HG02610 (cell line): ENCODE data around the gene NEUROD1.
"Not testable (repeated sequence)": the region's sequence is repeated elsewhere in the genome, so short reads cannot be mapped to it uniquely, and the experiment has no call there.

Experiments used
- ATAC-seq: cut with Tn5 transposase; IDR thresholded peaks from one replicate; pipeline ENCODE4 v1.9.1; 2021; ENCODE audit warnings: mild to moderate bottlenecking, moderate library complexity; ENCODE audit not compliant: unreplicated experiment

The NEUROD1 gene

GRCh38 chr2:181680055-181680936, at the start of gene NEUROD1:
NEUROD1 (minus strand) TSS chr2:181680517; CDS start chr2:181678860, 1,657 bp downstream.
- ATAC-seq, result no peak

DNA sequence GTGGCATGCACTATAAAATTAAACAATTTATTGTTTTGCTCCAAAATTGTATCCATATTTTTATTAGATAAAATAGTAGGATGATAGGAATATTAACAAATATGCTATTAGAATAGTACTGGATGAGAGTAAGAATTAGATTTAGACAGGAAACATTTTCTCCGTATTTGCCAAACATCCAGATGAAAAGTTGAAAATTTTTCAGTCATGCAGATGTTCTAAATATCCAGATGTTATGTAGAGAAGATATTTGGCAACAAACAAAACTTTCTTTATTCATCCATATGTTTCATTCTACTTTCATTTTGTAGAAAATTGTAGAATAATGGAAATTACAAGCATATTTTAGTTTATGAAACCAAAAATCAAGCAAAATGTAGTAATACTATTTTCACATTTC, 45.2 kb upstream of the NEUROD1 start:
- ATAC-seq, result no peak

GRCh38 chr2:181724662-181725061, 44.3 kb upstream of the NEUROD1 start:
- no peak for ATAC-seq

DNA sequence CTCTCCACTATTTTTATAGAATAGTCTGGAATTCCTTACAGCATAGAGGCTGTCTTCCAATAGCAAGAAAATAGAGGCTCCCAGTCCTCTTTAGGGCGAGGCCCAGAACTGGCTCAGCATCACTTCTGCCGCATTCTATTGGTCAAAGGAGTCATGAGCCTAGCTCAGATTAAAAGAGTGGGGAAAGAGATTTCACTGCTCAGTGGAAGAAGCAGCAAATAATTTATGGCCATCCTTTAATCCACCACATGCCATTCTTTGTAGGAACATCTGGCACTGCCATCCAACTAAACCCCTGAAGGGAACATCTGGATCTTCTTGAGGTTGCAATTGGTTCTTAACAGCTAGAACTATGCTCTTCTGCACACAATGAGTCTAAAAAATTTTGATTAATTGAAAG, 43.4 kb upstream of the NEUROD1 start:
- ATAC-seq, result no peak

GRCh38 chr2:181715033-181715630, 34.8 kb upstream of the NEUROD1 start:
- ATAC-seq, result peak; percentile 90

DNA sequence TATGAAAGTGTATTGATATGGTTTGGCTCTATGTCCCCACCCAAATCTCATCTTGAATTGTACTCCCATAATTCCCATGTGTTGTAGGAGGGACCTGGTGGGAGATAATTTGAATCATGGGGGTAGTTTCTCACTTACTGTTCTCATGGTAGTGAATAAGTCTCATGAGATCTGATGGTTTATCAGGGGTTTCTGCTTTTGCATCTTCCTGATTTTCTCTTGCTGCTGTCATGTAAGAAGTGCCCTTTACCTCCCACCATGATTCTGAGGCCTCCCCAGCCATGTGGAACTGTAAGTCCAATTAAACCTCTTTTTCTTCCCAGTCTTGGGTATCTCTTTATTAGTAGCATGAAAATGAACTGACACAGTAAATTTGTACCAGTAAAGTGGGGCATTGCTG, 30.7 kb upstream of the NEUROD1 start:
- not testable (repeated sequence) for ATAC-seq

DNA sequence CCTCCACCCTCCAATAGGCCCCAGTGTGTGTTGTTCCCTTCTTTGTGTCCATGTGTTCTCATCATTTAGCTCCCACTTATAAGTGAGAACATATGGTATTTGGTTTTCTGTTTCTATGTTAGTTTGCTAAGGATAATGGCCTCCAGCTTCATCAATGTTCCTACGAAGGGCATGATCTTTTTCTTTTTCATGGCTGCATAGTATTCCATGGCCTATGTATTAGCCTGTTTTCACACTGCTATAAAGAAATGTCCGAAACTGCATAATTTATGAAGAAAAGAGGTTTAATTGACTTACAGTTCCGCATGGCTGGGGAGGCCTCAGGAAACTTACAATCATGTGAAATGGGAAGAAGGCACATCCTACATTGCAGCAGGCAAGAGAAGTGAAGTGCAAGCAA, 22.2 kb upstream of the NEUROD1 start:
- not testable (repeated sequence) for ATAC-seq

- no peak for ATAC-seq
Observed at GRCh38 chr2:181698223-181698622, 17.9 kb upstream of the NEUROD1 start.

DNA sequence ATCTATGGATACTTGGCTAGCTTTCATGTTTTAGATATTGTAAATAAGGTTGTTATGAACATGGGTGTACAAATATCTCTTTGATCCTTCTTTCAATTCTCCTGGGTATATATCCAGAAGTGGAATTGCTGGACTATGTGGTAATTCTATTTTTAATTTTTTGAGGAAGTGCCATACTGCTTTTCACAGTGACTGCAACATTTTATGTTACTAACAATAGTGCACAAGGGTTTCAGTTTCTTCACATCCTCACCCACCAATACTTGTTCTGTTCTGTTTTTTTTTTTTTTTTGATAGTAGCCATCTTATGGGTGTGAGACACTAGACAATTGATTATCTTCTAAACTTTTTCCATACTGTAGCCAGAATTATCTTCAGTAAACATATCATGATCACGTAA, 17.3 kb upstream of the NEUROD1 start:
- no peak for ATAC-seq

- ATAC-seq, result no peak
Observed at GRCh38 chr2:181697126-181697525, 16.8 kb upstream of the NEUROD1 start.

- no peak for ATAC-seq
Observed at GRCh38 chr2:181694271-181694670, 14.0 kb upstream of the NEUROD1 start.

DNA sequence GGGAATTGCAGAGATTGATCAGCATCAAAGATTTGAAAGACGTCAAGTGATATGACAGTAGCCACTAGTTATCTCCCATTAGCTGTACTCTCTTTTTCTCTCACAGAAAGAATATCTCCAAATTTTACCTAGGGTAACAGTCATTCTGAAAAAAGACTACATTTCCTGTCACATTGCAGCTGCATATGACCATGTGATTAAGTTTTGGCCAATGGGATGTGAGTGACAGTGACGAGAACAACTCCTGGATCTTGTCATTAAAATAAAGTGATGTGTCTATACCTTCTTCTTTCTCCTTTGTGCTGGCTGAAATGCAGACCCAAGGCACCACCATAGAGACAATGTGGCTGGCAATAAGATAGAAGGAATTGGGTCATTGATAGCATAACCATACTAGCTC, 10.5 kb upstream of the NEUROD1 start:
- ATAC-seq, result no peak

DNA sequence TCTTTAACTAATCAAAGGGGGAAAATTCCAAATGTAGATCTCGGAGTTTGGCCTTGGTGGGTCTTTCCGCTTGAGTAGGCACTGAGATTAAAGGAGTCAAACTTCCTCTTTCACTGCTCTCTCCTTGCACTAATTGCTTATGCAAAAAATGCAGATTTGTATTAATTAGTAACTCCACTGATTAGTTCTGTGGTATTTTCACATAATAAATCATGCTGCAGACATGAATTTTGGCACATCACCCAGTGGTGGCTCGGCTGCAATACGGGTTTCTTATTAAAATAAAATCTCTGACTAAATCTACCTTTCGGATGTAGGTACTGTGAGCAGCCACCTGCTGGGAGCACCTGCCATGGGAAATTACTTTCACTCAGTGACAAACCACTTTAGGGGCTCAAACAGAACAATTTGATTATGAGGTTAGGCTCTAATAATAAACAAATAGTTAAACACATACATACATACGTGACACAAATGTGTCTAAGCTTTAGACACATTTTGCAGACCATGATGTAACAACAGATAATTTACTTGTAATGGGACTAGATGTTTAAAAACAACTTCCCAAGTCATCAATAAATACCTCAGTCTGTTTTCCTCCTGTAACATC, 6.4 kb upstream of the NEUROD1 start:
- ATAC-seq, result no peak

GRCh38 chr2:181685150-181685688, 4.9 kb upstream of the NEUROD1 start:
- ATAC-seq, result no peak

GRCh38 chr2:181684454-181685149, 4.3 kb upstream of the NEUROD1 start:
- ATAC-seq, result no peak

DNA sequence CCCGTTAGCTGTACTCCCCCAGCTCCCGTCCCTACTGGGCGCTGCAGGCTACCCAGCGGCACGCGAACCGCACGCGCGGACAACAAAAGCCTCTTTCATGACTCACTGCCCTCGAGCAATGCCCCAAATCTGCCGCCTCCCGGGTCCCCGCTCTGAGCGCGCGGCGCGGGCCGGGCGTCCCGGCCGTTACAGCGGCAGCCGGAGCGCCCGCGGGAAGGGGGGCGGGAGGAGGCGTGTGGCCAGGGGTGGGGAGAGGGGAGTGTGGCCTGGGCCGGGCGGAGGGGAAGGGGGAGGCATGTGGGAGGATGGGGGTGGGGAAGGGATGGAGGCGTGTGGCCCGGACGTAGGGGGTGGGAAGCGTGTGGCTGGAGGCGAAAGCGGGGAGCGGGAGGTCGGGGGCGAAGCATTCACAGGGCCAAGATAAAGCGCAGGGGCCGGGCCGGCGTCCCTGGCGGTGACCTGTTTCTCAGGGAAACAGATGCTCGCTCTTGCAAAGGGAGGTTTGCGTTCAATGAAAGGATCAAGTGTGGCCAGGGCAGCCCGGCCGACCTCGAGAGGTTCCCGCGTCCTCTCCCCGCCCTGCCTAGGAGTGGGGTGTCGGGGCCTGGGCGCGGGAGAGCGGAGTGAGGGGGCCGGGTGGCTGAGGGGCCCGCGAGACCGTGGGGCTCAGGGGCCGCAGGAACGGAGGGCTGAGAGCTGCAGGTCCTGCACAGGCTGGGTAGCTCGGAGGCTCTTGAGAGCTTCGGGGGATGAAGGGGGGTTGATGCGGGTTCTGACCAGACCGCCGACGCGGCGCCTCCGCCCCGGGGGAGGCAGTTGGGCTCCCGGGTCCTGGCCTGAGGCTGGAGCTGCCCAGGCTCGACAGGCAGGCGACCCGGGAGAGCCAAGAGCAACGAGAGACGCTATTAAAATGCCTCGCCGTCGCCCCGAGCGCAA, 3.5 kb upstream of the NEUROD1 start:
- ATAC-seq, result no peak

DNA sequence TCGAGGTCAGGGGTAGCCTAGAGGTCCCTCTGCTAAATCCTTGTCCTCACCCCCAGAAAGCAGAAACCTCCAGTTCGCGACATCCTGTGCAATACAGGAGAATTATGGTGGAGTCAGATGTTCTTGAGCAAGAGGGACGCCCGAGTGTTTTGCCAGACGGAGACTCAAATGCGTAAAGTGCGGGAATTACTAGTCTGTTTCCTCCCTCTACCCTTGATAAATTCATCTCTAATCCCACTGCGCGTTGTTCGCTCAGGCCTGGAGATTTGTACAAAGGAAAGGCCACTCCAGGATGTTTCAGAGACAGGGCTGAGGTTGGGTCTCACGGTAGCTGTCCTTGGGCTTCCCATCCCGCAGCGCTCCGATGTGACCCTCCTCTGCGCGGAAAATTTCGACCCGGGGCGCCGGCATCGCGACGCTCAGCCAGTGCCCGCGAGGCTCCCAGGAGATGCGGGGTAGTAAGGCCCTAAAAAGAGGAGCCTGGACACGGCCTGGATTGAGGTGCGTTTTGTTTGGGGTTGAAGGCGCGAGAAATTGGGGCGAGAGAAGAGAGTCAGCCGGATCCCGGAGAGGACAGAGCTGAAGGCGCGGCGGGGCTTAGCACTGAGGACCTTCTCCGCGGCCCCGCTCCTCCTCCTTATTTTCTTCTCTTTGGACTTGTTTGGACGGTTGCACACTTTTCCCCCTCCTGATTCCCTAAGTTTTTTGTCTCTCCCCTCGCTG, 2.6 kb upstream of the NEUROD1 start:
- no peak for ATAC-seq

GRCh38 chr2:181682026-181682789, 1.9 kb upstream of the NEUROD1 start:
- no peak for ATAC-seq
